GM23338 (cell line): ENCODE measurements around the gene FAHD1. TPM values are rescaled to one million over a fixed set of nuclear protein-coding genes. Genes with fewer than 3 reads are reported as not detected.

Experiments
- ATAC-seq: fragments of 200-7000 bp; cut with Tn5 transposase; 3 replicates; pipeline ENCODE4 v1.9.1; 2020
- DNase-seq: peaks from one replicate; pipeline ENCODE4 v3.0.0-alpha.2; 2015; ENCODE audit warnings: low spot score
- H2AFZ ChIP-seq: fragments of 200-600 bp; sonication (generic); 2 replicates; pipeline ENCODE4 v1.8.0; 2016; ENCODE audit warnings: antibody characterized with exemption, mild to moderate bottlenecking, moderate library complexity
- H3F3A ChIP-seq: fragments of 200-600 bp; sonication (generic); replicated peaks from 2 replicates; pipeline ENCODE4 v1.8.0; 2017; ENCODE audit warnings: antibody characterized with exemption, mixed run types, low read depth
- H3K27ac ChIP-seq: fragments of 200-600 bp; sonication (generic); 2 replicates; pipeline ENCODE4 v1.6.1; 2016; ENCODE audit warnings: low read depth
- H3K27me3 ChIP-seq: fragments of 200-600 bp; sonication (generic); 2 replicates; pipeline ENCODE4 v1.8.0; 2016; ENCODE audit warnings: mild to moderate bottlenecking, mixed run types, moderate library complexity; ENCODE audit not compliant: insufficient read depth
- H3K36me3 ChIP-seq: fragments of 200-600 bp; sonication (generic); 2 replicates; pipeline ENCODE4 v1.8.0; 2016; ENCODE audit warnings: mild to moderate bottlenecking; ENCODE audit not compliant: insufficient read depth
- H3K4me1 ChIP-seq: fragments of 200-600 bp; sonication (generic); 2 replicates; pipeline ENCODE4 v1.8.0; 2016; ENCODE audit warnings: mild to moderate bottlenecking, moderate library complexity; ENCODE audit not compliant: insufficient read depth
- H3K4me2 ChIP-seq: fragments of 200-600 bp; sonication (generic); 2 replicates; pipeline ENCODE4 v1.7.1; 2017; ENCODE audit warnings: mixed run types
- H3K4me3 ChIP-seq: fragments of 200-600 bp; sonication (generic); 2 replicates; pipeline ENCODE4 v1.6.1; 2016; ENCODE audit warnings: mixed run types
- H3K79me2 ChIP-seq: fragments of 200-600 bp; sonication (generic); replicated peaks from 2 replicates; pipeline ENCODE4 v1.8.0; 2017; ENCODE audit warnings: mild to moderate bottlenecking; ENCODE audit not compliant: insufficient read depth
- H3K9me2 ChIP-seq: fragments of 200-600 bp; sonication (generic); 2 replicates; pipeline ENCODE4 v1.8.0; 2017; ENCODE audit not compliant: insufficient read depth
- H4K20me1 ChIP-seq: fragments of 200-600 bp; sonication (generic); replicated peaks from 2 replicates; pipeline ENCODE4 v1.8.0; 2017; ENCODE audit warnings: mild to moderate bottlenecking; ENCODE audit not compliant: insufficient read depth
- H3K27ac Mint-ChIP-seq: 2 replicates; pipeline ENCODE4 v1.8.0; 2020; ENCODE audit warnings: inconsistent platforms, mild to moderate bottlenecking, moderate library complexity, mixed read lengths
- H3K27me3 Mint-ChIP-seq: 3 replicates; pipeline ENCODE4 v1.8.0; 2022; ENCODE audit warnings: low read depth, mild to moderate bottlenecking, moderate library complexity, mixed read lengths, inconsistent platforms; ENCODE audit not compliant: insufficient read depth, poor library complexity
- H3K36me3 Mint-ChIP-seq: 3 replicates; pipeline ENCODE4 v1.8.0; 2021; ENCODE audit warnings: low read depth, mild to moderate bottlenecking, inconsistent platforms, moderate library complexity, mixed read lengths
- H3K4me1 Mint-ChIP-seq: 3 replicates; pipeline ENCODE4 v1.8.0; 2020; ENCODE audit warnings: mild to moderate bottlenecking, inconsistent platforms, mixed read lengths
- H3K4me3 Mint-ChIP-seq: 3 replicates; pipeline ENCODE4 v1.8.0; 2021; ENCODE audit warnings: moderate library complexity, mild to moderate bottlenecking, inconsistent platforms, mixed read lengths
- H3K9me3 Mint-ChIP-seq: 3 replicates; pipeline ENCODE4 v1.8.0; 2020; ENCODE audit warnings: moderate library complexity, mild to moderate bottlenecking, inconsistent platforms, mixed read lengths
- CREB1 ChIP-seq: fragments of 250-450 bp; sonication (Bioruptor Pico); IDR thresholded peaks from 2 replicates; pipeline ENCODE4 v1.5.0; 2020; ENCODE audit warnings: low read depth, mild to moderate bottlenecking, moderate library complexity
- CTCF ChIP-seq, 2 experiments: fragments of 200-600 bp in 1 of 2; sonication (generic) in 1 of 2; conservative IDR thresholded peaks; 2 replicates each; pipeline versions ENCODE4 v1.5.1 to v1.6.1; 2016 to 2017; ENCODE audit warnings: antibody characterized with exemption in 2 of 2, low read depth in 2 of 2, mild to moderate bottlenecking in 2 of 2, moderate library complexity in 1 of 2
- ETS1 ChIP-seq: IDR thresholded peaks from 2 replicates; pipeline ENCODE4 v1.6.1; 2016; ENCODE audit warnings: antibody characterized with exemption
- EZH2 ChIP-seq: fragments of 200-600 bp; sonication (generic); IDR thresholded peaks from one replicate; pipeline ENCODE4 v1.8.0; 2017; ENCODE audit warnings: antibody characterized with exemption, mild to moderate bottlenecking, low read depth; ENCODE audit not compliant: unreplicated experiment
- EZH2phosphoT487 ChIP-seq: fragments of 200-600 bp; sonication (generic); IDR thresholded peaks from one replicate; pipeline ENCODE4 v1.8.1; 2018; ENCODE audit warnings: antibody characterized with exemption; ENCODE audit not compliant: unreplicated experiment
- JUNB ChIP-seq: IDR thresholded peaks from one replicate; pipeline ENCODE4 v1.6.1; 2016; ENCODE audit warnings: antibody characterized with exemption; ENCODE audit not compliant: unreplicated experiment
- NANOG ChIP-seq: IDR thresholded peaks from 2 replicates; pipeline ENCODE4 v1.6.1; 2016; ENCODE audit warnings: antibody characterized with exemption, borderline replicate concordance
- POLR2AphosphoS5 ChIP-seq: IDR thresholded peaks from 2 replicates; pipeline ENCODE4 v1.6.1; 2016; ENCODE audit warnings: antibody characterized with exemption, low read depth
- REST ChIP-seq: IDR thresholded peaks from one replicate; pipeline ENCODE4 v1.6.1; 2018; ENCODE audit warnings: antibody characterized with exemption; ENCODE audit not compliant: unreplicated experiment
- STAT1 ChIP-seq: IDR thresholded peaks from one replicate; pipeline ENCODE4 v1.6.1; 2016; ENCODE audit warnings: antibody characterized with exemption; ENCODE audit not compliant: unreplicated experiment
- ZNF114 ChIP-seq: fragments of 250-450 bp; sonication (Bioruptor Pico); IDR thresholded peaks from 2 replicates; pipeline ENCODE4 v1.5.0; 2020; ENCODE audit warnings: mild to moderate bottlenecking, moderate library complexity
- ZNF331 ChIP-seq: fragments of 250-450 bp; sonication (Bioruptor Pico); IDR thresholded peaks from 2 replicates; pipeline ENCODE4 v1.5.0; 2020; ENCODE audit warnings: low read depth, mild to moderate bottlenecking, moderate library complexity
- ZNF462 ChIP-seq: fragments of 250-450 bp; sonication (Bioruptor Pico); IDR thresholded peaks from 2 replicates; pipeline ENCODE4 v1.5.0; 2020; ENCODE audit warnings: mild to moderate bottlenecking, moderate library complexity
- polyA plus RNA-seq: library from polyadenylated mRNA; unstranded; fragments of >200 nt; fragmentation: Nextera tagmentation; extraction: Ambion mirVana; gene quantifications from 2 replicates; pipeline ENCODE4 v1.2.1, GENCODE V29; 2016
- total RNA-seq: library from RNA; depleted of rRNA; stranded (reverse); fragments of >200 nt; shearing (Covaris generic); gene quantifications from 2 replicates; pipeline ENCODE4 v1.2.3, GENCODE V29; 2014

The FAHD1 gene
- total and polyA plus RNA-seq, 2 experiments from 2014 or later, result 21.0 to 23.9 TPM

- no peaks in the 10 kb centered on the region for H3K9me2 ChIP-seq
- no peak overlapping the region for H2AFZ ChIP-seq
- no peaks in the 10 kb centered on the region for H3K9me3 Mint-ChIP-seq
- H3K79me2 ChIP-seq, result no peaks in the 10 kb centered on the region; the same call in 1 of the 2 replicates
- no peak for ATAC-seq
- TF ChIP-seq POLR2AphosphoS5, result no peak
- TF ChIP-seq CREB1 (CRISPR knock-in tag), result no peak
- no peak for TF ChIP-seq ZNF462
- TF ChIP-seq EZH2, result no peak
- TF ChIP-seq REST, result no peak
- TF ChIP-seq ZNF331, result no peak
- no peak for TF ChIP-seq NANOG
- TF ChIP-seq STAT1, result no peak
- no peak for TF ChIP-seq EZH2phosphoT487
- no peak for TF ChIP-seq CTCF (conservative IDR thresholded peaks at IDR 0.05; ENCODE audit: low read depth in 2 of 2)
- TF ChIP-seq ZNF114 (CRISPR knock-in tag), result no peak
- no peak for TF ChIP-seq JUNB
- no peak for TF ChIP-seq ETS1
- no peaks in the 10 kb centered on the region for H3K4me1 Mint-ChIP-seq
- H3K4me3 ChIP-seq, result no peak overlapping the region
- no peaks in the 10 kb centered on the region; the same call in 1 of the 2 replicates for H3F3A ChIP-seq
- no peak overlapping the region for H3K27ac ChIP-seq
- H3K4me1 ChIP-seq, result no peaks in the 10 kb centered on the region
- no peaks in the 10 kb centered on the region; the same call in 1 of the 2 replicates for H4K20me1 ChIP-seq
- DNase-seq, result no peak
- no peak overlapping the region for H3K4me2 ChIP-seq
- no peak overlapping the region for H3K4me3 Mint-ChIP-seq
- H3K27me3 ChIP-seq, result no peaks in the 10 kb centered on the region
- H3K36me3 Mint-ChIP-seq, result peaks cover 6% of the 10 kb centered on the region; the same call in 2 of the 3 replicates
- H3K27ac Mint-ChIP-seq, result no peak overlapping the region
- peaks cover 4% of the 10 kb centered on the region for H3K27me3 Mint-ChIP-seq
- H3K36me3 ChIP-seq, result no peaks in the 10 kb centered on the region
Measured at GRCh38 chr16:1817276-1817589, 9.8 kb upstream of the FAHD1 start.
